NCI-H146 (cell line): Measurements from ENCODE around the gene KAZN.
"Not testable (repeated sequence)": the region's sequence is repeated elsewhere in the genome, so short reads cannot be mapped to it uniquely, and the experiment has no call there.

ENCODE experiments used
- DNase-seq: peaks from one replicate; lab custom pipeline; 2025; lab: John Stamatoyannopoulos, UW

Gene KAZN

GRCh38 chr1:14956579-14957195, 358.2 kb downstream of the KAZN start:
- no peak for DNase-seq

GRCh38 chr1:14957375-14958098, 359.1 kb downstream of the KAZN start:
- no peak for DNase-seq

- no peak for DNase-seq
These were observed 360.0 kb downstream of the KAZN start for GRCh38 chr1:14958249-14959058.

DNA sequence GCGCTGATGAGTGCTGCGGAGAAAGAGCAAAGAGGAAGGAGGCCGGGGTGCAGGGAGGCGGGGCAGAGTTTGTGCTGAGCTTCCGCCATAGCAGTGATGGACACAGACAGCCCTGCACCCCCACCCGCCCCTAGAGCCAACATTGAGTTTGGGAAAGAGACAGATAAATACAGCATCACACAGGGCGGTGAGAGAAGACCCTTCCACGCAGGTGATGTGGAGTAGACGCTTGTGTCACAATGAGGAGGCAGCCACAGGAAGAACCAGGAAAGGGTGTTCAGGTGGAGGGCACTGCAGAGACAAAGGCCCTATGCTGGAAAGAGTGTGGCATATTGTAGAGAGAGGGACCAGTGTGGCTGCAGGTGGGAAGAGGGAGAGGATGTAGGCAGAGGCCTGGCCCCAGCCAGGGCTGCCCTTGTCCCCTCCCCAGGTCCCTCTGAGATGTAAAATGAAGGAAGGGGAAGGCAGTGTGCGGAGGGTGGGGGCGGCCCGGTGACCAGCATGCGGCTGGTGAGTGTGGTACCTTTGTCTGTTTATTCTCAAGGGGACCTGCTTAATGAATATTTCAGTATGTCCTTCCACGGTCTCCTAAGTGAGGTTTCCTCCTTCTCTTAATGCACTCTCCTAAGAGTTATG, 360.7 kb downstream of the KAZN start:
- DNase-seq = no peak

DNA sequence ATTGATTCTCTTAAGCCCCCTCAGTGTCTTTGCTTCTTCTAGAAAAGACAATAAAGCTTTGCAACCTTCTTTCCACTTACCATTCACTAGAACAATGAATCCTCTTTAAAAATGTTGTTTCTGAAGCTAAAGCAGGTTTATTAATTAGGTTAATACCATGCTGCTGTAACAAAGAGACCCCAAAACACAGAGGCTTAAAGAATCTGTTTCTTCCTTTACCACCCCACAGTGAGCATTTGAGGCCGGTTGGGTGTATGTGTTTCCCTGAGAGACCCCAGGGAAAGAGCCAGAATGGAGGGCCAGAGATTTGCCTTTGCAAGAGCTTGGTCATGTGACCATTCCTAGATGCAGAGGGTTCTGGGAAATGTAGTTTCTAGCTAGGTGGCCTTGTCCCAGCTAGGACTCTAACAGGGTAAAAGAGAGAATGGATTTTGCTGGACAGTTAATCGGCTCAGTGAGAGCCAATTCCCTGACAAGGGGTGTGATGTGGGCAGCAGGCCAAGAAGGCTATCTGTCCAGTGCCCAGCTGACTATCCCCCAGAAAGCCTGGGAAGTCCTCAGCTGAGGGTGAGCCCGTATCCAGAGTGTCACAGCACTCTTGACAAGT, 363.3 kb downstream of the KAZN start:
- DNase-seq = no peak

DNA sequence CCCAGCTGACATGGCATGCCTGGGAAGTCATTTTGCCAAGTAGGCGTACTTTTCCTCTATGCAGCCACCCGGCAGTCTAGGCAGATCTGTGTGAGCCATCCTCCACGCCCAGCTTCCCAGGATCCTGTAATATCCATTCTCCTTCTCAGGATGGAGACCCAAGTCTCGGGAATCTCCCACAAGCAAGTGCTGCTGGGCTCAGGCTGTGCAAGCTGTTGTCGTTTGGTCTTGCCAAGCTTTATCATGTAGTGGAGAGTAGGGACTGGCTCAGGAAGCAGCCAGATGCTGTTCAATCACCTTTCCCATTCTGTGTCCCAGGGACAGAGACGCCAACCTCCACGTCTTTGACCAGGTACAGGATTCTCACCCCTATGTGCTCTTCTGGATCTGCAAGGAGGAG, 363.9 kb downstream of the KAZN start:
- no peak for DNase-seq

DNA sequence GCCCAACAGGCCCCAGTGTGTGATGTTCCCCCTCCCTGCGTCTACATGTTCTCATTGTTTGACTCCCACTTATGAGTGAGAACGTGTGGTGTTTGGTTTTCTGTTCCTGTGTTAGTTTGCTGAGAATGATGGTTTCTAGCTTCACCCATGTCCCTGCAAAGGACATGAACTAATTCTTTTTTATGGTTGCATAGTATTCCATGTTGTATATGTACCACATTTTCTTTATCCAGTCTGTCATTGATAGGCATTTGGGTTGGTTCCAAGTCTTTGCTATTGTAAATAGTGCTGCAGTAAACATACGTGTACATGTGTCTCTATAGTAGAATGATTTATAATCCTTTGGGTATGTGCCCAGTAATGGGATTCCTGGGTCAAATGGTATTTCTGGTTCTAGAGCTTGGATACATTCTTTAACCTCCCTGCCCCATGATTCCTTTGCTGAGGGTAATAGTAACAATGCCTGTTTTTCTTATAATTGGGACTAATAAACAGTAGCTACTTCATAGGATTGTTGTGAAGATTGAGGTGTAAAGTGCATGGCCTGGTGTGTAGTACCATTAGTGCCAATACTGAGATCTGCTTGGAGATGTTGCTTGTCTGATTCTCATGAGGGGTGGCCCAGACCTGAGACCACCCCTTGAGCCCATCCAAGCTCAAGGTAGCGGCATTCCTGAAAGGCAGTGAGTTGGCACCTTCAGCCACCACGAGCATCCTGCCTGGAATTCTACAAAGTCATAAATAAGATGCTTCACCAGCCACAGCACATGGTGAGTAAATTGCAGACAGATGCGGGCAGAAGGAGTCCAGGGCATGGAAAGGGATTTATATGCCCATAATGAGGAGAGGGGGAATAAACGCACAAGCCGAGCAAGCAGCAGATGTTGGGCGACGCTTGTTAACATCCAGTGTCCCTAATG, 365.6 kb downstream of the KAZN start:
- not testable (repeated sequence) for DNase-seq

- DNase-seq = no peak
These were observed 366.2 kb downstream of the KAZN start for GRCh38 chr1:14964711-14965055.

GRCh38 chr1:14968251-14968851, 369.9 kb downstream of the KAZN start:
- no peak for DNase-seq

DNA sequence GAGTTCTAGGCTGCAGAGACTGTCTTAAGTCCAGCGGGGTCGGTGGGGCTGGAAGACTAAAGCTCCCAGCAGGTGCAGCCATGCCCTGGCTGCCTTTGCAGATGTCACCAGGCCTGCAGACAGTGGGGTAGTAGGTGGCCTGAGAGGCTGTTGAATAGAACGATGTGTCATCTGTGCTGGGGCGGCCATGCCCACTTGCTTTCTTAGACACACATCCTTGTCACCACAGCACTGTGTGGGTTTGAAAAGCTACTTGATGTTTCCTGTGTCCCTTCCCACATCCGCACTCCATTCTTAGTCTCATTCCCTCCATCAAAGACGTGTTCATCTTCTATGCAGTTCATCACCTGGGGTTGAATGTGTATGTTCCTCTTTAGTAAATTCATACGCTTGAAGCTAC, 370.5 kb downstream of the KAZN start:
- no peak for DNase-seq

GRCh38 chr1:14970115-14970798, 371.8 kb downstream of the KAZN start:
- DNase-seq = no peak

DNA sequence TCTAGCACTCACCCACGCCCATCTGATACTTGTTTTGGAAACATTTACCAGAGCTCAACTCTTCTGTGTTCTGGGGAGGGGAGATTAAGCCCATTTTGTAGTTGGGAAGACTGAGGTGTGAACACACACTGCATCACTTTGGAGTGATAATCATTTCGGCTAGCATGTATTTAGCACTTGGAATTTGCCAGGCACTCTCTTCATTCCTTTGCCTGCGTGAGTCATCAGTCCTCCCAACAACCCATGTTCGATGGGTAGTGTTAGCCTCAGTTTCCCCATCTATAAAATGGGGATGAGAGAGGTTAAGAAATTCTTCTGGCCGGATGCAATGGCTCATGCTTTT, 372.3 kb downstream of the KAZN start:
- no peak for DNase-seq

DNA sequence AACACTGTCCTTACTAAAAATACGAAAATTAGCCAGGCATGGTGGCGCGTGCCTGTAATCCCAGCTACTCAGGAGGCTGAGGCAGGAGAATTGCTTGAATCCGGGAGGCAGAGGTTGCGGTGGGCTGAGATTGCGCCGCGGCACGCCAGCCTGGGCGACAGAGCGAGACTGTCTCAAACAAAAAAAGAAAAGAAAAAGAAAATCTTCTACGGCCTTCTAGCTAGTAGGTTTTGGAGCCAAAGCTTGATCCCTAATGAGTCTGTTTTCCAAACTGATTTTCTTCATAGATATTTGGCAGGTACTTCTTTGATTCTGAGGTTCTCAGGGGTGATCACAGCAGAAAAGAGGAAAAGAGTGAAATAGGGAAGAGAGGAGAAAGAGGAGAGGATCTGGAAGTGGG, 372.7 kb downstream of the KAZN start:
- DNase-seq = no peak

DNA sequence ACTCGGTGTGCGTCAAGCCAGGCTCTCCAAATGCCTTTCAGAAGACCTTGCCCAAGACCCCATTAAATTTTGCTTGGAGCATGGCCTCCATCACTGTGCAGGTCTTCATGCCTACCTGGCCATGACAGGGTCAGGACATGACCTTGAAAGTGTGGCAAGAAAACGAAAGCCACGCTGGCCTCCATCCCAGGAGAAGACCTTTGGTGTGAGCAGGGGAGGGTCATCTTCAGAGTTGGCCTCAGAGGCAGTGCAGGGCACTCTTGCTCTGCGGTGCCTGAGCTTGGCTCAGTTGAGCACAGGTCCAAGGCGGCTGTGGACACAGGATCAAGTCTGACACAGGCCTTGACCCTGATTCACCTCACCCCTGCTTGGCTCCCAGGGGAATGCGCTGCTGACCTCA, 373.6 kb downstream of the KAZN start:
- DNase-seq = no peak

DNA sequence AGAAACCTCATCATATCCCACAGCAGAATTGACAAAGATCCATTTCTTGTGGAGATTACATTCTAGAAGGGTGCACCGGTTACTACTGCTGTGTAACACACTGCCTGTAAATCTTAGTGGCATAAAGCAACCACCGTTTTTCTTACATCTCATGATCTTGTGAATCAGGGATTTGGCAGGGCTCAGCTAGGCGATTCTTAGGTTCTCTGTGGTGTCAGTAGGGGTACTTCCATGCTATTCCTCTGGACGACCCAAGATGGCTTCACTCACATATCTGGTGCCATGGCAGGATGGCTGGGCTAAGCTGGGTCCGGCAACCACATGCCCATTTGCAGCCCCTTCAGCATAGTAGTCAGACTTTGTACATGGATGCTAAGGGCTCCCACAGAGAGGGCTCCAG, 375.3 kb downstream of the KAZN start:
- no peak for DNase-seq

- DNase-seq = no peak
These were observed 375.9 kb downstream of the KAZN start for GRCh38 chr1:14974361-14974760.

DNA sequence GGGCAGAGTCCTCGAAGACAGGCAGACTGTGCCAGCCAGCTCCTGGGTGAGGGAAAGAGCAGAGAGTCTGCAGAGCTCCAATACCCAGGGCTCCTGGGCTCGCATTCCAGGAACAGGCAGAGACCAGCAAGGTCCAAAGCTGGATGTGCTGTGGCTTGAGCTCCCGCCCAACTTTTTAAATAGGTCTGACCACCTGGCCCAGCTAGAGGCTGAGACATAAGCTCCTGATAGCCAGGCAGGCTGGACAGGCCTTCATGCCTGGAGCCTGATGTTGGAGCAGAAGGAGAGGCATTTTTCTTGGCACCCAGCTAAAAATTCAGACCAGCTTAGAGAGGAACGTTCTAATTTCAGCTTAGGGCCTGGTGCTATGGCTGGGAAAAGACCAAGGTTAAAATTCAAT, 376.6 kb downstream of the KAZN start:
- no peak for DNase-seq

- no peak for DNase-seq
These were observed 377.8 kb downstream of the KAZN start for GRCh38 chr1:14976256-14976655.

- no peak for DNase-seq
These were observed 378.9 kb downstream of the KAZN start for GRCh38 chr1:14977338-14977931.
